Body of pancreas (tissue), 4 donors: Measurements from ENCODE around the gene CCNB2. TPM values are rescaled to one million over a fixed set of nuclear protein-coding genes. Genes with fewer than 3 reads are reported as not detected.
"Not testable (repeated sequence)": the region's sequence is repeated elsewhere in the genome, so short reads cannot be mapped to it uniquely, and the experiment has no call there.

Source experiments
- ATAC-seq: fragments of 150-250 bp; one replicate; pipeline ENCODE4 v1.9.1; 2016
- DNase-seq, 4 donors: peaks; one replicate each; pipeline ENCODE4 v3.0.0-alpha.2; 2019
- H3K27ac ChIP-seq, 4 donors: fragments of 200-600 bp; sonication (generic); 1 replicate in 3 of 4; 2 replicates in 1 of 4; pipeline versions ENCODE4 v1.5.1 to v1.6.1; 2016 to 2019; ENCODE audit warnings: mild to moderate bottlenecking in 1 of 4, mixed read lengths in 1 of 4, moderate library complexity in 1 of 4
- H3K27me3 ChIP-seq, 2 donors: fragments of 200-600 bp; sonication (generic); one replicate each; pipeline ENCODE4 v1.6.0; 2016; ENCODE audit warnings: mild to moderate bottlenecking in 1 of 2
- H3K36me3 ChIP-seq, 2 donors: fragments of 200-600 bp; sonication (generic); replicated peaks in 1 of 2; 2 replicates each; pipeline ENCODE4 v1.5.1; 2016; ENCODE audit warnings: low read depth in 2 of 2; ENCODE audit not compliant: insufficient read depth in 1 of 2
- H3K4me1 ChIP-seq: fragments of 200-600 bp; sonication (generic); one replicate; pipeline ENCODE4 v1.6.0; 2016
- H3K4me3 ChIP-seq, 2 donors: fragments of 200-600 bp; sonication (generic); 1 replicate in 1 of 2; 2 replicates in 1 of 2; pipeline ENCODE4 v1.5.1; 2016 to 2019
- H3K9me3 ChIP-seq, 3 donors: fragments of 200-600 bp; sonication (generic); 1 replicate in 2 of 3; 2 replicates in 1 of 3; pipeline ENCODE4 v1.5.1; 2016
- CTCF ChIP-seq, 7 experiments: fragments of 450-650 bp in 4 of 7; fragments of 200-600 bp in 3 of 7; sonication (generic) in 3 of 7; IDR thresholded peaks; one replicate each; pipeline ENCODE4 v1.5.1; 2016 to 2019; ENCODE audit warnings: antibody characterized with exemption in 7 of 7
- POLR2A ChIP-seq, 3 donors: fragments of 450-650 bp; IDR thresholded peaks; one replicate each; pipeline ENCODE4 v1.6.1; 2016; ENCODE audit warnings: antibody characterized with exemption in 3 of 3, mild to moderate bottlenecking in 2 of 3
- WGBS, 2 donors: methylation state at CpG; one replicate each; pipeline ENCODE4 v1.1.5; 2017; 5-methylcytosine and 5-hydroxymethylcytosine counted together
- intact Hi-C: fragments of 100-400 bp; cut with DNase I; formaldehyde crosslinking; loops from one replicate; pipeline ENCODE4 v1.15.1; 2023
- total RNA-seq, 2 donors: library from RNA; depleted of rRNA; stranded (reverse); fragments of >200 nt; gene quantifications; one replicate each; pipeline ENCODE4 v1.1.0, GENCODE V29; 2016

Gene CCNB2
- total RNA-seq, 2 donors from 2014 or later, result 0.26 TPM; not detected in 1

GRCh38 chr15:59140422-59141226 is 35.7 kb downstream of the CCNB2 start:
- no peaks in the 10 kb centered on the region for H3K4me1 ChIP-seq
- DNase-seq (no peak), ATAC-seq (no peak)
- H3K4me3 ChIP-seq, result no peak overlapping the region
- intact Hi-C loops, result loop anchor here (10.0 kb wide), 1 partner anchor 354 kb away; no protein-coding TSS in a partner anchor
- H3K9me3 ChIP-seq, result no peaks in the 10 kb centered on the region
- WGBS, 2 donors, result 74 to 82% methylated on average over 9 of the region's 9 CpGs
- TF ChIP-seq CTCF (IDR thresholded peaks at IDR 0.05) (no peak), POLR2A (IDR thresholded peaks at IDR 0.05) (no peak)
- H3K27ac ChIP-seq, result no peak overlapping the region
- H3K27me3 ChIP-seq, result no peaks in the 10 kb centered on the region
- H3K36me3 ChIP-seq, result peaks cover 0 to 8% of the 10 kb centered on the region in 2 donors

- no peak overlapping the region for H3K27ac ChIP-seq
- no peak for DNase-seq
- H3K9me3 ChIP-seq, result no peaks in the 10 kb centered on the region
- peaks cover 0 to 2% of the 10 kb centered on the region in 2 donors for H3K36me3 ChIP-seq
- ATAC-seq, result no peak
- no peaks in the 10 kb centered on the region for H3K27me3 ChIP-seq
- no peak overlapping the region for H3K4me3 ChIP-seq
- H3K4me1 ChIP-seq, result no peaks in the 10 kb centered on the region
- WGBS, 2 donors, result 93 to 96% methylated on average over 5 of the region's 5 CpGs
- intact Hi-C loops, result loop anchor here (10.0 kb wide), 1 partner anchor 352 kb away; no protein-coding TSS in a partner anchor
- TF ChIP-seq POLR2A (IDR thresholded peaks at IDR 0.05) (no peak), CTCF (IDR thresholded peaks at IDR 0.05) (no peak)
Observed at GRCh38 chr15:59143281-59143680, 38.3 kb downstream of the CCNB2 start.

- not testable (repeated sequence) for H3K9me3 ChIP-seq, H3K4me3 ChIP-seq, H3K27me3 ChIP-seq, H3K36me3 ChIP-seq, H3K4me1 ChIP-seq, H3K27ac ChIP-seq
- DNase-seq (peak; percentile 35 to 74 (median 68)), ATAC-seq (peak; percentile 42)
- peak in 6 of 7 experiments; percentile 7 to 69 (median 54) for TF ChIP-seq CTCF (IDR thresholded peaks at IDR 0.05)
- WGBS, 2 donors, result 48 to 68% methylated on average over 10 of the region's 10 CpGs
- intact Hi-C loops, result loop anchor here (10.0 kb wide), 1 partner anchor 350 kb away; no protein-coding TSS in a partner anchor
Observed at GRCh38 chr15:59144594-59144993, 39.6 kb downstream of the CCNB2 start.

- no peak overlapping the region for H3K27ac ChIP-seq
- H3K27me3 ChIP-seq, result no peaks in the 10 kb centered on the region
- DNase-seq, result no peak
- peaks cover 0 to 9% of the 10 kb centered on the region in 2 donors for H3K36me3 ChIP-seq
- 91 to 97% methylated on average over 5 of the region's 5 CpGs for WGBS, 2 donors
- TF ChIP-seq CTCF (IDR thresholded peaks at IDR 0.05), result no peak
- TF ChIP-seq POLR2A (IDR thresholded peaks at IDR 0.05), result no peak
- H3K4me3 ChIP-seq, result no peak overlapping the region
- intact Hi-C loops, result loop anchor here (10.0 kb wide), 1 partner anchor 347 kb away; no protein-coding TSS in a partner anchor
- ATAC-seq, result no peak
- H3K4me1 ChIP-seq, result no peaks in the 10 kb centered on the region
- H3K9me3 ChIP-seq, result no peaks in the 10 kb centered on the region
Observed at GRCh38 chr15:59147666-59148065, 42.7 kb downstream of the CCNB2 start.
